Adrenal gland (tissue), 12 donors: ENCODE measurements around the gene FBXW7. TPM values are rescaled to one million over a fixed set of nuclear protein-coding genes. Genes with fewer than 3 reads are reported as not detected.

ENCODE experiments used
- DNase-seq, 7 donors: peaks; one replicate each; pipeline ENCODE4 v3.0.0-alpha.2; 2019 to 2020
- H3K27ac ChIP-seq, 5 donors: fragments of 200-600 bp; sonication (generic) in 4 of 5; 1 replicate in 3 of 5; 2 replicates in 2 of 5; pipeline versions ENCODE4 v1.5.1 to v1.8.0; 2016 to 2020; ENCODE audit warnings: mild to moderate bottlenecking in 1 of 5
- H3K27me3 ChIP-seq: fragments of 200-600 bp; 2 replicates; pipeline ENCODE4 v1.8.0; 2021
- H3K36me3 ChIP-seq, 2 donors: fragments of 200-600 bp; replicated peaks in 1 of 2; 1 replicate in 1 of 2; 2 replicates in 1 of 2; pipeline versions ENCODE4 v1.5.1 to v1.8.0; 2018 to 2022
- H3K4me1 ChIP-seq, 2 donors: fragments of 200-600 bp; replicated peaks in 1 of 2; 1 replicate in 1 of 2; 2 replicates in 1 of 2; pipeline versions ENCODE4 v1.5.1 to v1.8.0; 2018 to 2021
- H3K4me3 ChIP-seq, 4 donors: fragments of 200-600 bp; sonication (generic) in 3 of 4; one replicate each; pipeline ENCODE4 v1.5.1; 2016 to 2018
- H3K9me3 ChIP-seq, 3 donors: fragments of 200-600 bp; sonication (generic) in 1 of 3; replicated peaks in 1 of 3; 1 replicate in 2 of 3; 2 replicates in 1 of 3; pipeline versions ENCODE4 v1.5.1 to v1.8.0; 2016 to 2021
- POLR2A ChIP-seq, 2 donors: fragments of 450-650 bp; IDR thresholded peaks; one replicate each; pipeline ENCODE4 v1.6.1; 2017; ENCODE audit warnings: antibody characterized with exemption in 2 of 2, mild to moderate bottlenecking in 2 of 2, moderate library complexity in 1 of 2
- WGBS, 4 donors: extraction: QIAGEN DNeasy Blood & Tissue Kit in 2 of 4; methylation state at CpG; one replicate each; pipeline versions ENCODE4 v1.1.5 to v1.1.7; 2013 to 2017; 5-methylcytosine and 5-hydroxymethylcytosine counted together
- intact Hi-C, 2 donors: fragments of 100-400 bp; cut with DNase I; formaldehyde crosslinking; loops; one replicate each; pipeline versions ENCODE4 v1.14.1 to v1.15.0; 2022 to 2023
- polyA plus RNA-seq, 3 donors: library from polyadenylated mRNA; stranded (reverse); fragments of 200-250 nt in 2 of 3; fragments of 350-450 nt in 1 of 3; fragmentation: Illumina TruSeq in 1 of 3; extraction: RNeasy Lipid Tissue Mini Kit (QIAGEN cat#74804) in 1 of 3; gene quantifications; one replicate each; pipeline ENCODE4 v1.2.3, GENCODE V29; 2013 to 2014
- total RNA-seq, 9 donors: library from RNA; depleted of rRNA in 4 of 9; stranded (reverse); fragments of >200 nt in 4 of 9; fragments of 120-200 nt in 1 of 9; fragmentation: NEBNext Ultra II Directional in 1 of 9; extraction: Animal tissue kit (Norgen Biotek cat#: 25700) in 1 of 9; gene quantifications; one replicate each; pipeline versions ENCODE4 v1.1.0 to v1.2.4, GENCODE V29; 2013 to 2023
- TF ChIP-seq, protein P1 (sequence below), 6 experiments: fragments of 450-650 bp in 4 of 6; fragments of 200-600 bp in 2 of 6; sonication (generic) in 1 of 6; IDR thresholded peaks; 1 replicate in 5 of 6; 2 replicates in 1 of 6; pipeline versions ENCODE4 v1.5.1 to v1.8.0; 2016 to 2021; ENCODE audit warnings: antibody characterized with exemption in 6 of 6, mild to moderate bottlenecking in 2 of 6, moderate library complexity in 1 of 6
- donor health status: healthy with polysubstance abuse.
- donor health status: Bipolar disorder and iron deficiency.
- donor health status: DM: yes; HTN: yes; CAD: no.
- donor health status: DM: no; HTN: no; CAD: no.
- donor health status: DM: no; HTN: no; CAD: no.
- donor health status: DM: yes; HTN: yes; CAD: no.

The FBXW7 gene
- total and polyA plus RNA-seq, 12 donors, result 17.6 to 55.5 (median 30.9) TPM

DNA sequence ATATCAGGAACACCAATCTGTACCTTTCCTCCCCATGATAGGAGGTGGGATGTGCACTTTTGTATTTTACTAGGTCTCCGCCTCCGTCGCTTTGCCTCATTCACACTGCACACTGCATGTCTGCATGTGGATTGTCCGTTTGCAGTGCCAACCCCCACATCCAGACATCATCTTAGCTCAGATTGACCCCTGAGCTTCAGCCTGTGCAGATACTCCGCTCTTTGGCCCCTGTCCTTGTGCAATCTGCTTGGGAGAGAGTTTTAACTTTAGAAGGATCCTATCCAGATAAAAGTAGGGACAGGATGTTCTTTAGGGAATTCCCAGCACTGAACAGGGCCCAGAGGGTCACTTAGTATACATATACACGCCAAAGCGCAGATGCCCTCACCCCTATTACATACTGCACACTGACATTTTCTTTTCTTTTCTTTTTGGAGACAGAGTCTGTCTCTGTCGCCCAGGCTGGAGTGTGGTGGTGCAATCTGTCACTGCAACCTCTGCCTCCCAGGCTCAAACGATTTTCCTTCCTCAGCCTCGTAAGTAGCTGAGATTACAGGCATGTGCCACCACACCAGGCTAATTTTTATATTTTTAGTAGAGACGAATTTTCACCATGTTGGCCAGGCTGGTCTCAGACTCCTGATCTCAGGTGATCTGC is 43.3 kb upstream of the FBXW7 start:
- 57 to 71% (median 70%) methylated on average over 11 of the region's 11 CpGs for WGBS, 4 donors

DNA sequence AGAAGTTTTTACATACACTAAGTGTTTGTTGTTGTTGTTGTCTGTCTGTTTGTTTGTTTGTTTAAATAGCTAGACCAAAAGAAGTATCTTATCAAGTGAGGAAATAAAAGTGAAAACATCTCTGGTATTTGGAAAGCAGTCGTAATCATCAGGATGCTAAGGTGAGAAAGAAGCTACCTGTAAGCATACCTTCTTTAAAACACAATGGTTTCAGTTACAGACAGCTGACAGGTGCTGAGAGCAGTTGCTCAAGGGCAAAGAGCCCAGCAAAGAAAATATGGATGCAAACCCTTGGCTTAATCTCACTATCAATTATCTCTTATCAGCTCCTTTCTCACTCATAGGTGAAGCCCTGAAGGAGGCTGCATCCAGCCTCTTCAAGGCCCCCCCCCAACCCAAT is 42.8 kb upstream of the FBXW7 start:
- Histone ChIP-seq H3K36me3 (no peaks in the 10 kb centered on the region), H3K27me3 (no peaks in the 10 kb centered on the region), H3K9me3 (no peaks in the 10 kb centered on the region), H3K4me1 (no peaks in the 10 kb centered on the region), H3K4me3 (no peak overlapping the region), H3K27ac (no peak overlapping the region)
- TF ChIP-seq, protein P1, sequence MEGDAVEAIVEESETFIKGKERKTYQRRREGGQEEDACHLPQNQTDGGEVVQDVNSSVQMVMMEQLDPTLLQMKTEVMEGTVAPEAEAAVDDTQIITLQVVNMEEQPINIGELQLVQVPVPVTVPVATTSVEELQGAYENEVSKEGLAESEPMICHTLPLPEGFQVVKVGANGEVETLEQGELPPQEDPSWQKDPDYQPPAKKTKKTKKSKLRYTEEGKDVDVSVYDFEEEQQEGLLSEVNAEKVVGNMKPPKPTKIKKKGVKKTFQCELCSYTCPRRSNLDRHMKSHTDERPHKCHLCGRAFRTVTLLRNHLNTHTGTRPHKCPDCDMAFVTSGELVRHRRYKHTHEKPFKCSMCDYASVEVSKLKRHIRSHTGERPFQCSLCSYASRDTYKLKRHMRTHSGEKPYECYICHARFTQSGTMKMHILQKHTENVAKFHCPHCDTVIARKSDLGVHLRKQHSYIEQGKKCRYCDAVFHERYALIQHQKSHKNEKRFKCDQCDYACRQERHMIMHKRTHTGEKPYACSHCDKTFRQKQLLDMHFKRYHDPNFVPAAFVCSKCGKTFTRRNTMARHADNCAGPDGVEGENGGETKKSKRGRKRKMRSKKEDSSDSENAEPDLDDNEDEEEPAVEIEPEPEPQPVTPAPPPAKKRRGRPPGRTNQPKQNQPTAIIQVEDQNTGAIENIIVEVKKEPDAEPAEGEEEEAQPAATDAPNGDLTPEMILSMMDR (IDR thresholded peaks at IDR 0.05), result no peak
- TF ChIP-seq POLR2A (IDR thresholded peaks at IDR 0.05), result no peak
- no peak for DNase-seq
- intact Hi-C loops, result no loop called here
- 43 to 57% (median 54%) methylated on average over 1 of the region's 1 CpG for WGBS, 4 donors

More for the DNA sequence above, 43.3 kb upstream of the FBXW7 start:
- Histone ChIP-seq H3K27ac (no peak overlapping the region), H3K4me3 (no peak overlapping the region), H3K36me3 (no peaks in the 10 kb centered on the region), H3K4me1 (no peaks in the 10 kb centered on the region), H3K27me3 (no peaks in the 10 kb centered on the region), H3K9me3 (no peaks in the 10 kb centered on the region)
- no peak for DNase-seq
- intact Hi-C loops, result no loop called here
- no peak for TF ChIP-seq POLR2A (IDR thresholded peaks at IDR 0.05)

DNA sequence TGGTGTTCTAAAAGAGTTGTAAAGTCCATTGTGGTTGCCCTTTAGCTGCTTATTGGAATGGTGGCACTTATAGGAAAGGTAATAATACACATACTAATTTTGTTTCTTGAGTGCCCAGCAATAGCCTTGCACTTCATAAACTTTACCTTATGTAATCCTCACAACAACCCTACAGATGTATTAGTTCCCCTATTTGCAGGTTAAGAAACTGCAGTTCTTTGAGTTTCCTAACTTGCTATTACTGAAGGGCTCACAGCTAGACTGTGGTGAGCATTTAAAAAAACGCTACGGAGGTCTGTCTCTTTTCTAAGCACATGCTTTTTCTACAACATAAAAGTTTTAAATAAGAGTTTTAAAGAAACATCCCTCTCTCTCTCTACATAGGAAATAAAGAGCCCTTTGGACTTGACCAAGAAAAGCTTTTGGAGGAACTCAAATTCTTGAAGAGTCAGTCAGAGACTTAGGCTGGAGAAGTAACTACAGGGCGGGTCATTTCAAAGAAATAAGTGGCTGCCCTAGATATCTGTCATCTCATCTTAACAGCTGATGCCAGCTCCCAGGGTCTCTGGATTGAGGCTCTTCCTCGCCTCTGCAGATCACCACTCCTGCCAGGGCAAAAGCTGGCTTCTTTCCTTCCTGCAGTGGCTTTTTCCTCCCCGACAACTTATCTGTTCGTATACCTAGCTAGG is 42.0 kb upstream of the FBXW7 start:
- Histone ChIP-seq H3K27me3 (no peaks in the 10 kb centered on the region), H3K4me3 (no peak overlapping the region), H3K4me1 (no peaks in the 10 kb centered on the region), H3K36me3 (no peaks in the 10 kb centered on the region), H3K9me3 (no peaks in the 10 kb centered on the region), H3K27ac (no peak overlapping the region)
- intact Hi-C loops, result no loop called here
- DNase-seq, result no peak
- no peak for TF ChIP-seq POLR2A (IDR thresholded peaks at IDR 0.05)
- TF ChIP-seq, protein P1 (IDR thresholded peaks at IDR 0.05), result no peak
- 55 to 65% (median 62%) methylated on average over 6 of the region's 6 CpGs for WGBS, 4 donors

DNA sequence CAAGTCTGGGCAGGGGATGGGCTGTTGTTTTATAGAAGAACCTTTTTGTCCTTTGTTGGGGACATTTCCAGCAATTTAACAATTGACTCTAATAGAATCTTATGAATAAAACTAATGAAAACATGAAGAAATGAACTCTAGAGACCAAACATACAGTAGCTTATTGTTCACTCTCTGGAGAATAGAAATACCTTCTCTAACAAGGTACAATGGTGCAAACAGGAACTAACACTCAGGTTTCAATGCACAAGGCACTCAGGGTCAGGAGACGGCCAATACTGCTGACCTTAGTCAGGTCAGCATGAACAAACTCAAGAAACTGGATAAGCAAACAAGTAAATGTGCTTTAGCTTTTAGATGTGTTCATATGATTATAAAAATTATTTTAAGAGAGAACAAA is 39.6 kb upstream of the FBXW7 start:
- no peak for DNase-seq
- TF ChIP-seq, protein P1 (IDR thresholded peaks at IDR 0.05), result no peak
- no peak for TF ChIP-seq POLR2A (IDR thresholded peaks at IDR 0.05)
- intact Hi-C loops, result no loop called here
- no peak overlapping the region for H3K4me3 ChIP-seq
- H3K4me1 ChIP-seq, result no peaks in the 10 kb centered on the region
- H3K36me3 ChIP-seq, result no peaks in the 10 kb centered on the region
- WGBS, 4 donors, result 55 to 76% (median 61%) methylated on average over 1 of the region's 1 CpG
- no peaks in the 10 kb centered on the region for H3K27me3 ChIP-seq
- H3K9me3 ChIP-seq, result no peaks in the 10 kb centered on the region
- H3K27ac ChIP-seq, result no peak overlapping the region
